Thyroid gland (tissue), 4 donors: ENCODE results near the gene ADAM22. TPM values are rescaled to one million over a fixed set of nuclear protein-coding genes. Genes with fewer than 3 reads are reported as not detected.

Experiments
- DNase-seq, 2 donors: peaks; one replicate each; pipeline ENCODE4 v3.0.0-alpha.2; 2019
- H3K27ac ChIP-seq, 3 donors: fragments of 200-600 bp; sonication (generic); 1 replicate in 2 of 3; 2 replicates in 1 of 3; pipeline ENCODE4 v1.5.1; 2016 to 2019; ENCODE audit warnings: mild to moderate bottlenecking in 1 of 3, moderate library complexity in 1 of 3
- H3K27me3 ChIP-seq: fragments of 200-600 bp; sonication (generic); one replicate; pipeline ENCODE4 v1.5.1; 2019
- H3K36me3 ChIP-seq, 2 donors: fragments of 200-600 bp; sonication (generic); one replicate each; pipeline ENCODE4 v1.5.1; 2016 to 2019
- H3K4me1 ChIP-seq, 2 donors: fragments of 200-600 bp; sonication (generic); one replicate each; pipeline ENCODE4 v1.5.1; 2017 to 2019
- H3K4me3 ChIP-seq, 3 donors: fragments of 200-600 bp; sonication (generic); replicated peaks in 1 of 3; 1 replicate in 2 of 3; 2 replicates in 1 of 3; pipeline ENCODE4 v1.5.1; 2016; ENCODE audit warnings: mild to moderate bottlenecking in 1 of 3
- H3K9me3 ChIP-seq: fragments of 200-600 bp; sonication (generic); one replicate; pipeline ENCODE4 v1.5.1; 2017
- POLR2A ChIP-seq, 2 donors: fragments of 450-650 bp; IDR thresholded peaks; one replicate each; pipeline ENCODE4 v1.6.1; 2017; ENCODE audit warnings: antibody characterized with exemption in 2 of 2, mild to moderate bottlenecking in 2 of 2, moderate library complexity in 1 of 2
- WGBS, 2 donors: methylation state at CpG; one replicate each; pipeline ENCODE4 v1.1.5; 2017; 5-methylcytosine and 5-hydroxymethylcytosine counted together
- intact Hi-C: fragments of 100-400 bp; cut with DNase I; formaldehyde crosslinking; loops from one replicate; pipeline ENCODE4 v1.15.1; 2023
- total RNA-seq, 4 donors: library from RNA; depleted of rRNA; stranded (reverse); fragments of >200 nt; gene quantifications; one replicate each; pipeline ENCODE4 v1.2.3, GENCODE V29; 2016
- TF ChIP-seq, protein P1 (sequence below), 6 experiments: fragments of 200-600 bp in 3 of 6; fragments of 450-650 bp in 3 of 6; sonication (generic) in 3 of 6; IDR thresholded peaks; one replicate each; pipeline ENCODE4 v1.5.1; 2016 to 2019; ENCODE audit warnings: antibody characterized with exemption in 6 of 6, mild to moderate bottlenecking in 2 of 6, inconsistent platforms in 1 of 6, moderate library complexity in 1 of 6

ADAM22 gene
- total RNA-seq, 4 donors from 2014 or later = 13.0 to 25.0 (median 17.1) TPM

DNA sequence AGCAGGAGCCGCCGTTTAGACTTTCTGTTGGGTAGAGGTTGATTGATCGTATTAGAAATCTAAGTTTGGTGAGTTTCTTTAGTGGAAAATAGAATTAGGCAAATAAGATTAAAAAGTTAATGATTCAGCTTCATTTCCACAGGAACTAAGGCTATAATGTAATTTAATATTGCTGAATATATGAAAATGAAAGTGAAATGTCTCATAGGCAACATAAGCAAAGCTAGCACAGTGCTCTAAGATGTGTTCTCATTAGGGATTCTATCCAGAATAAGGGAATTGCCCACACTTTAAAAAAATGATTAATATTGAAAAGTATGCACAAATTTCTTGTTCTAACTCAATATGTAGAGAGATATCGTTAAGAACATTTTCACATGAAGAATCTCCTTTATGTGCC lies 238.8 kb downstream of the ADAM22 start:
- intact Hi-C loops = no loop called here
- no peaks in the 10 kb centered on the region for H3K4me1 ChIP-seq
- H3K27me3 ChIP-seq = no peaks in the 10 kb centered on the region
- no peaks in the 10 kb centered on the region for H3K9me3 ChIP-seq
- DNase-seq = no peak
- H3K27ac ChIP-seq = no peak overlapping the region
- H3K4me3 ChIP-seq = no peak overlapping the region
- TF ChIP-seq, protein P1, sequence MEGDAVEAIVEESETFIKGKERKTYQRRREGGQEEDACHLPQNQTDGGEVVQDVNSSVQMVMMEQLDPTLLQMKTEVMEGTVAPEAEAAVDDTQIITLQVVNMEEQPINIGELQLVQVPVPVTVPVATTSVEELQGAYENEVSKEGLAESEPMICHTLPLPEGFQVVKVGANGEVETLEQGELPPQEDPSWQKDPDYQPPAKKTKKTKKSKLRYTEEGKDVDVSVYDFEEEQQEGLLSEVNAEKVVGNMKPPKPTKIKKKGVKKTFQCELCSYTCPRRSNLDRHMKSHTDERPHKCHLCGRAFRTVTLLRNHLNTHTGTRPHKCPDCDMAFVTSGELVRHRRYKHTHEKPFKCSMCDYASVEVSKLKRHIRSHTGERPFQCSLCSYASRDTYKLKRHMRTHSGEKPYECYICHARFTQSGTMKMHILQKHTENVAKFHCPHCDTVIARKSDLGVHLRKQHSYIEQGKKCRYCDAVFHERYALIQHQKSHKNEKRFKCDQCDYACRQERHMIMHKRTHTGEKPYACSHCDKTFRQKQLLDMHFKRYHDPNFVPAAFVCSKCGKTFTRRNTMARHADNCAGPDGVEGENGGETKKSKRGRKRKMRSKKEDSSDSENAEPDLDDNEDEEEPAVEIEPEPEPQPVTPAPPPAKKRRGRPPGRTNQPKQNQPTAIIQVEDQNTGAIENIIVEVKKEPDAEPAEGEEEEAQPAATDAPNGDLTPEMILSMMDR (IDR thresholded peaks at IDR 0.05) = no peak
- TF ChIP-seq POLR2A (IDR thresholded peaks at IDR 0.05) = no peak
- WGBS, 2 donors = 94 to 95% methylated on average over 4 of the region's 4 CpGs
- no peaks in the 10 kb centered on the region for H3K36me3 ChIP-seq

DNA sequence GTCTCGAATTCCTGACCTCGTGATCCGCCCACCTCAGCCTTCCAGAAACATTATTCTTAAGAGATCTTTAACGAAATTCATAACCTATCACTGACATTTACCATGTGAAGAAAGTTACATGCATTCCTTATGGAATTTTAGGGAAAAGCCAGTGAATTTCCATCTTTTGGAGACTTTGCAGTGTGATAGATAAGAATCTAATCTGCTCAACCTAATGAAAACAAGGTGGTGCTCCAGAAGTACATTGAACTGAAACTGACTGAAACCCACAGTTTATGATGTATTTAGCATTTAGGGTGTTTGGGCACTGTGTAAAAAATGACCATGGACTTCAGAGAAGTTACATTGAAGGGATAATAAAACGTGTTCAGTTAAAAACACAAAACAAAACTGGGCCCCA lies 242.1 kb downstream of the ADAM22 start:
- Histone ChIP-seq H3K4me1 (no peaks in the 10 kb centered on the region), H3K36me3 (no peaks in the 10 kb centered on the region), H3K4me3 (no peak overlapping the region), H3K9me3 (no peaks in the 10 kb centered on the region), H3K27me3 (no peaks in the 10 kb centered on the region), H3K27ac (no peak overlapping the region)
- TF ChIP-seq POLR2A (IDR thresholded peaks at IDR 0.05) = no peak
- TF ChIP-seq, protein P1 (IDR thresholded peaks at IDR 0.05) = no peak
- DNase-seq = no peak
- intact Hi-C loops = no loop called here
- 87 to 91% methylated on average over 5 of the region's 5 CpGs for WGBS, 2 donors

DNA sequence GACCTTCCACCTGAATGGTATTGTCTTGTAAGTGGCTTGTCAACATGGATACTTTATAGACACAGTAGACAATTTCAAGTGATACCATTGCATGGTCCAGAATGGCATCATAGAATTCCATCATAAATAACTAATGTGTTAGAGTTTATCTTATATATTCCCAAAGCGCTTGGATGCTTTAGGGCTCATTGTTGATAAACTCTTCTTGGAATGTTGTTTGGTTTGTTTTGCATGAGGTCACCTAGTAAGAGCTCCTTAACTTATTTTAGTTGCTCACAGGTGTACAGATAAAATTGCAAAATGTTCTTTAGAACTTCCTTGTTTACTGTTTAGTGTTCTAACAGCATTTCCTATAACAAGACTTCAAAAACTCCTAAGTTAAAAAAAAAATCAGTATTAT lies 249.0 kb downstream of the ADAM22 start:
- DNase-seq = no peak
- Histone ChIP-seq H3K27ac (no peak overlapping the region), H3K36me3 (no peaks in the 10 kb centered on the region), H3K27me3 (no peaks in the 10 kb centered on the region), H3K4me3 (no peak overlapping the region), H3K9me3 (no peaks in the 10 kb centered on the region), H3K4me1 (no peaks in the 10 kb centered on the region)
- intact Hi-C loops = no loop called here
- 93 to 97% methylated on average over 1 of the region's 1 CpG for WGBS, 2 donors
- TF ChIP-seq, protein P1 (IDR thresholded peaks at IDR 0.05) = no peak
- no peak for TF ChIP-seq POLR2A (IDR thresholded peaks at IDR 0.05)

DNA sequence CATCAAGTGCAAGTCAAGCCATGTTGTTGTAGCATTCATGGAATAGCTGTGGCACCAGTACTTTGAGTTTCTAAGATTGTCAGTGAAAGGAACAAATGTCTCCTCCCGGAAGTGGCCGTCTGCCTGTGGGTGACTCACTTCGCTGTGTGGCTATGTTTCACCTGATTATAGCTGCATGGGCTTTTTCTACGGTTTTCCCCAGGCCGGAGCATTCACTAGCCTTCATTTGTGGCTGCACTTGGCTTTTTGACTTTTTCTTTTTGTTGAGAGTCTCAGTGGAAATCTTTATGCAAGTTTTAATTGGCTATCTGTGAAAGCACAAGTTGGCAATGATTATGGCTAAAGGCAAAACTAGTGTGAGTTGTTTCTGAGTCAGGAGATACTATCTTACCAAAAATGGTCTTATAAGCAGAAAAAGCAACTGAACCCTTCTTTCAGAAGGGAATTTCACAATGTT lies 250.8 kb downstream of the ADAM22 start:
- no peaks in the 10 kb centered on the region for H3K27me3 ChIP-seq
- H3K9me3 ChIP-seq = no peaks in the 10 kb centered on the region
- no peak overlapping the region for H3K4me3 ChIP-seq
- H3K27ac ChIP-seq = no peak overlapping the region
- H3K36me3 ChIP-seq = no peaks in the 10 kb centered on the region
- no peak for DNase-seq
- TF ChIP-seq POLR2A (IDR thresholded peaks at IDR 0.05) = no peak
- TF ChIP-seq, protein P1 (IDR thresholded peaks at IDR 0.05) = no peak
- 87 to 89% methylated on average over 5 of the region's 5 CpGs for WGBS, 2 donors
- intact Hi-C loops = no loop called here
- no peaks in the 10 kb centered on the region for H3K4me1 ChIP-seq

DNA sequence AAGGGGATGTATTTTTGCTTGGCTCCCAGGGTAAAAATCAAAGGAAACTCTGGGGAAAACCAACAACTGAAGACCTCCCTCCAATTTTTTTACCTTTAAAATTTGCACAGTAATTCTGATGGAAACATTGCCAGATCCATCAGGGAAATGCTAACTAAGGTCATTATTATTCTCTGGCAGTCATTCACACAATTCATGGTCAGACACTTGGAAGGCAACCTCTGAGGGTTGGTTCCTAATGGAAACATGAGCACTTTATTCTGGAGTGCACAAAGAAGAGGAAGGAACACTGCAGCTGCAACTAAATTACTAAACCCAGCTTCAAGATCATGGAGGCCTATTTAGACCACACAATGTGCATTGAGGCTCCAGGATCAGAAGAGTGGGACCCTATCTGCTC lies 251.6 kb downstream of the ADAM22 start:
- H3K9me3 ChIP-seq = no peaks in the 10 kb centered on the region
- intact Hi-C loops = no loop called here
- no peak overlapping the region for H3K4me3 ChIP-seq
- no peak overlapping the region for H3K27ac ChIP-seq
- TF ChIP-seq POLR2A (IDR thresholded peaks at IDR 0.05) = no peak
- TF ChIP-seq, protein P1 (IDR thresholded peaks at IDR 0.05) = no peak
- H3K36me3 ChIP-seq = no peaks in the 10 kb centered on the region
- DNase-seq = no peak
- no peaks in the 10 kb centered on the region for H3K4me1 ChIP-seq
- H3K27me3 ChIP-seq = no peaks in the 10 kb centered on the region
